ENCODE measurements around the gene KRT6A. TPM values are rescaled to one million over a fixed set of nuclear protein-coding genes. Genes with fewer than 3 reads are reported as not detected.

Gene KRT6A
- total RNA-seq, 1 experiment from 2014 or later, result not detected

DNA sequence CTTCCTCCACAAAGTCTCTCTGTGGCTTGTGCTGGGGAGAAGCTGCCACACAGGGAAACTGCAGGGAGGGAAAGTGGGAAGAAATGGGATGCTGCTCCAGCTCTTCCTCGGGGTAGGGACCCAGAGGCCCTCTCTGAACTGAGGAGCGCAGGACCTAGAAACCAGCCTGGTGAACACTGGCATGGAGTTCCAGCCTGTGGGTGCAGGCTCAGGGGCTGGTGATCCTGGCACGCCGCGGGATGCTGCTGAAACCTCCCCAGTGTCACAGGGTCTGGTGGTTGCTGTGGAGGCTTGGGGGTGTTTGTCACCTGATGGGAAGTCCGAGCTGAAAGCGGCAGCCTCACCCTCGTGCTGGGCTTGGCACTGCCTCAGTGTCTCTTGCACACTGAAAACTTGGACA, 53.6 kb downstream of the KRT6A start:
- Histone ChIP-seq H3K4me1 (replicated peaks) (0 out of 2 replicates have a peak, but pooled peaks cover 5% of the 10 kb centered on the region), H3K27me3 (replicated peaks) (no peaks in the 10 kb centered on the region; the same call in 1 of the 2 replicates), H3K4me3 (no peak overlapping the region), H3K36me3 (no peaks in the 10 kb centered on the region), H3K9me3 (replicated peaks) (no peaks in the 10 kb centered on the region), H3K27ac (no peak overlapping the region)
- DNase-seq (ENCODE audit: low read depth in 1 of 2, low spot score in 2 of 2), result no peak

DNA sequence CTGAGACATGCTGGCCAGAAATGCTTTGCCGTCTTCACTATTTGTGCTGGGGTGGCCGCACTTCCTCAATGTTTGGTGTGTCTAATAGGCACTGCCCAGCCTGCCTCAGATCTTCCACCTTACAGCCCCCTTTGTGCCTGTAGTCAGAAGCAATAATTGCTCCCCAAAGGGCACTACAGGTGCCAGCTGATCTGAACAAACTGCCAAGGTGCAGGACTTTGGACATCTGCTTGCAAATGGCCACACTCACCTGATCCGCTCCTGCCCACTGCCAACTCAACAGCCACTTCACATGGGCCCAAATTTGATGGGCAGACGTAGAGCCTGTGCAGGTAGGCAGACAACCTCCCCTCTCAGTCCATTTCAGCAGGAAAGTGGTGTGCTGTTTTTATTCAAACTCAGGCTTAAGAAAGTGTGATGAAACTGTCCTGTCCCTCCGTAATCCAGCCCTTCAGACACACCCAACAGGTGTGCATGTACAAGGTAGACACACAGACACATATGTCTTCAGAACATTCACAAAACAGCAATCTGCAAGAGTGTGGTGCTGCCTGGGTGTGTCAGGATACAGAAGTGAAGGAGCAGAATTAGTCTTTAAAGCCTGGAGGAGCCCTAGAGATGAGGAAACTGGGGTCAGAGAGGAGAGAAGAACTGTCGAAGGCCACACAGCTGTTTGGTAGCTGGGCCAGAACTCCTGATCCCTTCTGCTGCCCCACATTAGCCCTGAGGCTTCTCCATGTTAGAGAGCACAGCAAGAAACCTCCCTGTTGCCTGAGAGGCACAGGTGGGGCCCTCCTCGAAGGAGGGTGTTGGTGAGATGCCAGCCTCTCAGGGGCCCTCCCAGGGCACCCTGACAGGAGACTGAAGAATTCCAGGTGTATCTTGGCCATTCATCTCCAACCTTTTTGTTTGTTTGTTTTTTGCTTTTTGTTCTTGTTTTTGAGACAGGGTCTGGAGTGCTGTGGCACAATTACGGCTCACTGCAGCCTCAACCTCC, 54.5 kb downstream of the KRT6A start:
- DNase-seq (ENCODE audit: low read depth in 1 of 2, low spot score in 2 of 2), result no peak
- Histone ChIP-seq H3K36me3 (no peaks in the 10 kb centered on the region), H3K27me3 (replicated peaks) (no peaks in the 10 kb centered on the region; the same call in 1 of the 2 replicates), H3K27ac (no peak overlapping the region), H3K9me3 (replicated peaks) (no peaks in the 10 kb centered on the region), H3K4me3 (no peak overlapping the region), H3K4me1 (replicated peaks) (0 out of 2 replicates have a peak, but pooled peaks cover 5% of the 10 kb centered on the region)

- H3K4me3 ChIP-seq, result no peak overlapping the region
- no peak overlapping the region for H3K27ac ChIP-seq
- no peaks in the 10 kb centered on the region for H3K9me3 ChIP-seq (replicated peaks)
- no peaks in the 10 kb centered on the region; the same call in 1 of the 2 replicates for H3K27me3 ChIP-seq (replicated peaks)
- DNase-seq (ENCODE audit: low read depth in 1 of 2, low spot score in 2 of 2), result no peak
- H3K36me3 ChIP-seq, result no peaks in the 10 kb centered on the region
- 0 out of 2 replicates have a peak, but pooled peaks cover 5% of the 10 kb centered on the region for H3K4me1 ChIP-seq (replicated peaks)
Measured at GRCh38 chr12:52437508-52437907, 55.5 kb downstream of the KRT6A start.

Other genes with a start within 250 kb of the KRT6A start
- 0.37 TPM in 1 of 2 replicates, not detected in the other for gene KRT86, start 218.6 kb downstream of the KRT6A start, total RNA-seq (2014; rRNA removed; shearing (Covaris generic))
- gene KRT81, start 201.7 kb downstream of the KRT6A start, total RNA-seq (2014; rRNA removed; shearing (Covaris generic)), result 0.13 TPM in 1 of 2 replicates, not detected in the other
- not detected in 2 replicates for gene KRT83, start 171.9 kb downstream of the KRT6A start, total RNA-seq (2014; rRNA removed; shearing (Covaris generic))
- not detected in 2 replicates for gene KRT85, start 125.8 kb downstream of the KRT6A start, total RNA-seq (2014; rRNA removed; shearing (Covaris generic))
- gene KRT84, start 107.6 kb downstream of the KRT6A start, total RNA-seq (2014; rRNA removed; shearing (Covaris generic)), result not detected in 2 replicates
- not detected in 2 replicates for gene KRT82, start 86.9 kb downstream of the KRT6A start, total RNA-seq (2014; rRNA removed; shearing (Covaris generic))
- gene KRT75, start 58.9 kb downstream of the KRT6A start, total RNA-seq (2014; rRNA removed; shearing (Covaris generic)), result not detected in 2 replicates
- gene KRT6B, start 41.1 kb downstream of the KRT6A start, total RNA-seq (2014; rRNA removed; shearing (Covaris generic)), result not detected in 2 replicates
- gene KRT6C, start 19.5 kb downstream of the KRT6A start, total RNA-seq (2014; rRNA removed; shearing (Covaris generic)), result not detected in 2 replicates
- gene KRT5, start 27.1 kb upstream of the KRT6A start, total RNA-seq (2014; rRNA removed; shearing (Covaris generic)), result not detected in 2 replicates
- gene KRT71, start 59.9 kb upstream of the KRT6A start, total RNA-seq (2014; rRNA removed; shearing (Covaris generic)), result not detected in 2 replicates
- gene KRT74, start 80.6 kb upstream of the KRT6A start, total RNA-seq (2014; rRNA removed; shearing (Covaris generic)), result not detected in 2 replicates
- not detected in 2 replicates for gene KRT72, start 108.2 kb upstream of the KRT6A start, total RNA-seq (2014; rRNA removed; shearing (Covaris generic))
- not detected in 2 replicates for gene KRT73, start 125.3 kb upstream of the KRT6A start, total RNA-seq (2014; rRNA removed; shearing (Covaris generic))
- gene KRT2, start 159.0 kb upstream of the KRT6A start, total RNA-seq (2014; rRNA removed; shearing (Covaris generic)), result not detected in 2 replicates
- gene KRT1, start 187.2 kb upstream of the KRT6A start, total RNA-seq (2014; rRNA removed; shearing (Covaris generic)), result 1.00 TPM in 1 of 2 replicates, not detected in the other
- not detected in 2 replicates for gene KRT77, start 210.3 kb upstream of the KRT6A start, total RNA-seq (2014; rRNA removed; shearing (Covaris generic))

Measured in SJSA1 (cell line).